ENCODE data around the gene CBLB.

- TF ChIP-seq CTCF (conservative IDR thresholded peaks at IDR 0.05) (no peak), ZFX (IDR thresholded peaks at IDR 0.05) (no peak)
Measured at GRCh38 chr3:105691053-105691452, 177.8 kb downstream of the CBLB start.

Measured in C4-2B (cell line).